Measurements from ENCODE around the gene MACROD2.

GRCh38 chr20:15069355-15069754 is 1074.0 kb downstream of the MACROD2 start:
- TF ChIP-seq MAZ (IDR thresholded peaks at IDR 0.05; ENCODE audit: borderline replicate concordance, low read depth, low read length): no peak
- no peak for TF ChIP-seq MYC (IDR thresholded peaks at IDR 0.05; ENCODE audit: borderline replicate concordance, low read length)
- TF ChIP-seq BCL3 (IDR thresholded peaks at IDR 0.05): no peak

Measured in A549 (cell line).